MM.1S (cell line): ENCODE results near the gene IPO11.

Experiments
- DNase-seq: peaks from one replicate; pipeline ENCODE4 v3.0.0-alpha.2; 2015
- H2AFZ ChIP-seq: fragments of 300-600 bp; sonication (generic); 2 replicates; pipeline ENCODE4 v1.6.0; 2016; ENCODE audit warnings: antibody characterized with exemption, low read length
- H3F3A ChIP-seq: fragments of 300-600 bp; sonication (generic); 2 replicates; pipeline ENCODE4 v1.6.1; 2016; ENCODE audit warnings: mild to moderate bottlenecking, antibody characterized with exemption, low read length, moderate library complexity, mixed read lengths; ENCODE audit not compliant: insufficient read depth
- H3K27ac ChIP-seq: fragments of 300-600 bp; sonication (generic); 2 replicates; pipeline ENCODE4 v1.5.1; 2016; ENCODE audit warnings: mild to moderate bottlenecking, low read length
- H3K27me3 ChIP-seq: fragments of 300-600 bp; sonication (generic); replicated peaks from 2 replicates; pipeline ENCODE4 v1.6.0; 2016; ENCODE audit warnings: low read length; ENCODE audit not compliant: insufficient read depth
- H3K36me3 ChIP-seq: fragments of 300-600 bp; sonication (generic); replicated peaks from 2 replicates; pipeline ENCODE4 v1.6.1; 2016; ENCODE audit warnings: mild to moderate bottlenecking, low read length, mixed read lengths; ENCODE audit not compliant: insufficient read depth
- H3K4me1 ChIP-seq: fragments of 300-600 bp; sonication (generic); 2 replicates; pipeline ENCODE4 v1.6.1; 2016; ENCODE audit warnings: low read length, mixed read lengths
- H3K4me2 ChIP-seq: fragments of 300-600 bp; sonication (generic); 2 replicates; pipeline ENCODE4 v1.6.0; 2016; ENCODE audit warnings: low read depth, low read length
- H3K4me3 ChIP-seq: fragments of 300-600 bp; sonication (generic); 2 replicates; pipeline ENCODE4 v1.5.1; 2016; ENCODE audit warnings: low read length, mixed read lengths
- H3K79me2 ChIP-seq: fragments of 300-600 bp; sonication (generic); 2 replicates; pipeline ENCODE4 v1.6.1; 2016; ENCODE audit warnings: mixed run types, low read length, mixed read lengths
- H3K9ac ChIP-seq: fragments of 300-600 bp; sonication (generic); 2 replicates; pipeline ENCODE4 v1.6.1; 2016; ENCODE audit warnings: low read length, mixed read lengths
- H3K9me2 ChIP-seq: fragments of 300-600 bp; sonication (generic); replicated peaks from 2 replicates; pipeline ENCODE4 v1.6.1; 2016; ENCODE audit warnings: mild to moderate bottlenecking, low read length, mixed read lengths; ENCODE audit not compliant: insufficient read depth
- H3K9me3 ChIP-seq: fragments of 300-600 bp; sonication (generic); replicated peaks from 2 replicates; pipeline ENCODE4 v1.6.1; 2016; ENCODE audit warnings: mild to moderate bottlenecking, low read length, mixed read lengths; ENCODE audit not compliant: insufficient read depth
- H4K20me1 ChIP-seq: fragments of 300-600 bp; sonication (generic); 2 replicates; pipeline ENCODE4 v1.6.1; 2016; ENCODE audit warnings: mild to moderate bottlenecking, low read length, moderate library complexity, mixed read lengths; ENCODE audit not compliant: insufficient read depth
- CTCF ChIP-seq: fragments of 300-600 bp; sonication (generic); IDR thresholded peaks from 2 replicates; pipeline ENCODE4 v1.5.1; 2016; ENCODE audit warnings: antibody characterized with exemption, low read length, mixed read lengths
- EZH2 ChIP-seq: fragments of 300-600 bp; sonication (generic); optimal IDR thresholded peaks from 2 replicates; pipeline ENCODE3; 2017; ENCODE audit warnings: low read depth, mild to moderate bottlenecking, antibody characterized with exemption, low read length, mixed read lengths
- EZH2phosphoT487 ChIP-seq: fragments of 300-600 bp; sonication (generic); IDR thresholded peaks from 2 replicates; pipeline ENCODE4 v1.6.1; 2018; ENCODE audit warnings: antibody characterized with exemption, low read length

The IPO11 gene

GRCh38 chr5:62593331-62593730, 180.8 kb downstream of the IPO11 start:
- DNase-seq, result no peak
- no peaks in the 10 kb centered on the region for H3K9me2 ChIP-seq
- peaks cover 18% of the 10 kb centered on the region for H3K4me1 ChIP-seq
- H3K9me3 ChIP-seq, result no peaks in the 10 kb centered on the region
- H3K27me3 ChIP-seq, result no peaks in the 10 kb centered on the region
- no peak overlapping the region for H3K9ac ChIP-seq
- H3K4me3 ChIP-seq, result no peak overlapping the region
- no peak for TF ChIP-seq EZH2phosphoT487
- no peak for TF ChIP-seq CTCF
- no peak for TF ChIP-seq EZH2
- H3K79me2 ChIP-seq, result 0 out of 2 replicates have a peak, but pooled peaks cover 8% of the 10 kb centered on the region
- H4K20me1 ChIP-seq, result no peaks in the 10 kb centered on the region
- no peaks in the 10 kb centered on the region for H3F3A ChIP-seq
- 0 out of 2 replicates have a peak, but pooled peaks cover 2% of the 10 kb centered on the region for H3K36me3 ChIP-seq
- H2AFZ ChIP-seq, result no peak overlapping the region
- H3K4me2 ChIP-seq, result no peak overlapping the region
- H3K27ac ChIP-seq, result no peak overlapping the region

DNA sequence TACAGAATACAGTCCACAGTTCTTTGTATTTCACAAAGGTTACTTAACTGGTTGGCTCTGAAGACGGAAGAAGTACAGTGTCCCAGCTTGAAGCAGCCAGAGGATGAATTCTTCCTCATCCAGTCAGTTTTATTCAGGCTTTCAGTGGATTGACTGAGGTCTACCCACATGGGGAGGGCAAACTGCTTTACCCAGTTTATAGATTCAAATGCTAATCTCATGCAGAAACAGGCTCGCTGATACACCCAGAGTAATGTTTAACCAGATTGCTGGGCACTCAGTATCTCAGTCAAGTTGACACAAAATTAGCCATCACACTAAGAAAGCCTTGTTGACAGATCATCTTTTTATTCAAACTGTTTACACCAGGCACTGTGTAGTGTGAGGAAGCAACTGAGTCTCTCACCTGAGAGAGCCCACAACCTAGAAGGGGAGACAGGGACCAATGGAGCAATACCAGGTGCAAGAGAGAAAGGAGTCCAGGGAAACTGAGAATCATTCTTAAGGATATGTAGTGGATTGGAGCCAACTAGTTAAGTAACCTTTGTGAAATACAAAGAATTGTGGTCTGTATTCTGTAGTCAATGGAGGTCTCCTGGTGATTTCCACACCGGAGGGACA, 181.9 kb downstream of the IPO11 start:
- H2AFZ ChIP-seq, result no peak overlapping the region
- no peaks in the 10 kb centered on the region for H3K9me3 ChIP-seq
- no peak overlapping the region for H3K4me2 ChIP-seq
- peaks cover 9% of the 10 kb centered on the region for H3F3A ChIP-seq
- no peaks in the 10 kb centered on the region for H3K9me2 ChIP-seq
- H3K9ac ChIP-seq, result no peak overlapping the region
- TF ChIP-seq EZH2phosphoT487, result no peak
- TF ChIP-seq CTCF, result no peak
- no peak for TF ChIP-seq EZH2
- 0 out of 2 replicates have a peak, but pooled peaks cover 2% of the 10 kb centered on the region for H3K36me3 ChIP-seq
- peaks cover 19% of the 10 kb centered on the region for H3K4me1 ChIP-seq
- no peak for DNase-seq
- no peaks in the 10 kb centered on the region for H3K27me3 ChIP-seq
- H4K20me1 ChIP-seq, result no peaks in the 10 kb centered on the region
- no peak overlapping the region for H3K27ac ChIP-seq
- H3K79me2 ChIP-seq, result no peaks in the 10 kb centered on the region
- no peak overlapping the region for H3K4me3 ChIP-seq

- H3K4me3 ChIP-seq, result no peak overlapping the region
- DNase-seq, result no peak
- no peaks in the 10 kb centered on the region for H3K79me2 ChIP-seq
- peaks cover 25% of the 10 kb centered on the region for H3F3A ChIP-seq
- no peak overlapping the region for H3K4me2 ChIP-seq
- TF ChIP-seq EZH2 (no peak), CTCF (no peak), EZH2phosphoT487 (no peak)
- no peaks in the 10 kb centered on the region for H3K9me3 ChIP-seq
- H3K27ac ChIP-seq, result no peak overlapping the region
- H3K9me2 ChIP-seq, result no peaks in the 10 kb centered on the region
- H3K36me3 ChIP-seq, result 0 out of 2 replicates have a peak, but pooled peaks cover 2% of the 10 kb centered on the region
- no peak overlapping the region for H3K9ac ChIP-seq
- H2AFZ ChIP-seq, result no peak overlapping the region
- no peaks in the 10 kb centered on the region for H4K20me1 ChIP-seq
- H3K4me1 ChIP-seq, result peaks cover 34% of the 10 kb centered on the region
- H3K27me3 ChIP-seq, result no peaks in the 10 kb centered on the region
Measured at GRCh38 chr5:62596096-62596495, 183.5 kb downstream of the IPO11 start.
